A549 treated with AZD9567 at 1 μM for 4 hours (cell line): ENCODE data around the gene ZNF701. TPM values are rescaled to one million over a fixed set of nuclear protein-coding genes. Genes with fewer than 3 reads are reported as not detected.

ENCODE experiments used
- total RNA-seq: library from RNA; stranded (reverse); fragments of 200-300 nt; extraction: Qiagen RNA extraction; gene quantifications from 5 replicates; pipeline ENCODE4 v1.2.3, GENCODE V29; 2022; ENCODE audit not compliant: insufficient read depth

The ZNF701 gene
- 0.13 to 0.28 TPM (median 0.23 TPM) in 4 of 5 replicates, not detected in the other for total RNA-seq

DNA sequence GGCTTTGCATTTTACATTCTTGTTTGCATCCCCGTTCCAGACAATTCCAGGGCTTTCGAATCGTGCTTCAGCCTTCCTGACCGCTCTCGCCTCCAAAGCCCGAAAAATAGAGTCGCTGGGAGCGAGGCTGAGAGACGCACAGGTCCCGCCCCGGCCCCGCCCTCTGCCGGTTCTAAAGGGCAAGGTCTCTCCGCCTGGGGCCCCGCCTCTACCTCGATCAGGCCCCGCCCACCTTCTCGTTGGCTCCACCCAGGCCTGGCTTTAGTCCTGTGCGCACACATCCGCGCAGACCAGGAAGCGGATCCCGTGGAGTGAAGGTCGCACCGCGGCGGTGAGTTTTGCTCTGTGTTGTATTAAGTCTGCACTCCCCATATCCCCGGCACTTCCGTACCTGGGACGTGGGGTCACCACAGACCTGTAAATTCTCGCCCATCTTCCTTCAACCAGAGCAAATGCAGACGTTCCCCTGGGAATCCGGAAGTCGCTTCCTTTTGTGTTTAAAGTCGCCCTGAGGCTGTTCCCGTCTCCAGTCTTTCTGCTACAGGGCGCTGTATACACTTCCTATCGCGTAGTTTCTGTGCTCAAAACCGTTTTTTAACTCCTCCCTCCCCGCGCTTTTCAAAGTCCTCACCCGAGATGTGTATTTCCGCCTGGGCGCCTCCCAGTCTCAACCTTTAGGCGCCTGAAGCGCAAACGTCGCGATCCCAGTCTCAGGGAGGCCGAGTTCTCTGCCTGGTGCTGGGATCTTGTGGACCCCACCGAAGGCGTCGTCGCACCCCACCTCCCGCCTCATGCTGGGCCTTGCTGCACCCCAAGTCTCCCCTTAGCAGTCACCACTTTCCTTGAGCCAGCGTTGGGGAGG lies at the start of gene ZNF701:
TSS of gene ZNF701 (plus strand) at position 288 of the 862 bp plus-strand sequence. CDS start 3,861 bp downstream, outside the sequence.

DNA sequence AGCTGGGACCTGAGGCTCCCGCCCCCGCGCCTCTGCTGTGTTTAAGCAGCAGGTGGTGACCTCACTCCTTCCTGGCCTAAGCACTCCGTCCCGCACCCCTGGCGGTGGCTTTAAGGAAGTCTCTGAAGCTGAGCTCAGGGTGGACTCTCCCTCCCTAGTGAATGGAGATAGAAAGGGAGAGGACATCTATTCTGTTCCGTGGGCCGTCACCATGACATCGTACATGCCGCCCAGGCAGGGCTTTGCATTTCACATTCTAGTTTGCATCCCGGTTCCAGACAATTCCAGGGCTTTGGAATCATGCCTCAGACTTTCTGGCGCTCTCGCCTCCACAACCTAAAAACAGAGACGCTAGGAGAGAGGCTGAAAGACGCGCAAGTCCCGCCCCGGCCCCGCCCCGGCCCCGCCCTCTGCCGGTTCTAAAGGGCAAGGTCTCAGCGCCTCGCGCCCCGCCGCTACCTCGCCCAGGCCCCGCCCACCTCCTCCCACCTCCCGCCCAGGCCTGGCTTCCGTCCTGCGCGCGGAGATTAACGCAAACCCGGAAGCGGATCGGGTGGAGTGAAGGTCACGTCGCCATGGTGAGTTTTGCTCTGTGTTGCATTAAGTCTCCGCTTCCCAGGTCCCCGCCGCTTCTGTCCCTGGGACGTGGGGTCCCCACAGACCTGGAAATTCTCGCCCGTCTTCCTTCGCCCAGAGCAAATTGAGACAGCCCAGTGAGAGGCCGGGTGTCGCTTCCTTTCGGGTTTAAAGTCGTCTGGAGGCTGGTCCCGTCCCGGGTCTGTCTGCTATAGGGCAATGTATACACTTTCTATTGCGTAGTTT lies 42.7 kb upstream of the ZNF701 start, which contains the start of gene ZNF808:
TSS of gene ZNF808 (plus strand) at position 535 of the 822 bp plus-strand sequence. CDS start 15,617 bp downstream, outside the sequence.

Other genes starting within 250 kb of the ZNF701 start
- 0.12 TPM in 1 of 5 replicates, not detected in the others for gene ZNF610, start 234.0 kb upstream of the ZNF701 start, total RNA-seq
- gene ZNF880, start 200.4 kb upstream of the ZNF701 start, total RNA-seq = 0.53 to 1.2 TPM (median 0.97 TPM) in 4 of 5 replicates, not detected in the other
- gene ZNF528, start 172.4 kb upstream of the ZNF701 start, total RNA-seq = 0.10 to 0.30 TPM (median 0.26 TPM) in 3 of 5 replicates, not detected in the others
- gene ZNF534, start 141.1 kb upstream of the ZNF701 start, total RNA-seq = not detected in 5 replicates
- not detected in 5 replicates for gene ZNF578, start 116.7 kb upstream of the ZNF701 start, total RNA-seq
- gene ZNF808, start 42.6 kb upstream of the ZNF701 start, total RNA-seq = 0.01 to 0.17 TPM (median 0.07 TPM) in 4 of 5 replicates, not detected in the other
- gene ZNF83, start 68.1 kb downstream of the ZNF701 start, total RNA-seq = 0.06 to 0.13 TPM (median 0.08 TPM) in 4 of 5 replicates, not detected in the other
- 2.5 to 8.6 TPM (median 2.8 TPM) in 5 replicates for gene ZNF611, start 164.8 kb downstream of the ZNF701 start, total RNA-seq
- gene ZNF600, start 216.5 kb downstream of the ZNF701 start, total RNA-seq = 0.05 to 0.20 TPM (median 0.14 TPM) in 4 of 5 replicates, not detected in the other